ENCODE results near the gene CCDC33. TPM values are rescaled to one million over a fixed set of nuclear protein-coding genes. Genes with fewer than 3 reads are reported as not detected.

Gene CCDC33
- total RNA-seq, 4 donors from 2014 or later: 0.13 TPM; not detected in 3

DNA sequence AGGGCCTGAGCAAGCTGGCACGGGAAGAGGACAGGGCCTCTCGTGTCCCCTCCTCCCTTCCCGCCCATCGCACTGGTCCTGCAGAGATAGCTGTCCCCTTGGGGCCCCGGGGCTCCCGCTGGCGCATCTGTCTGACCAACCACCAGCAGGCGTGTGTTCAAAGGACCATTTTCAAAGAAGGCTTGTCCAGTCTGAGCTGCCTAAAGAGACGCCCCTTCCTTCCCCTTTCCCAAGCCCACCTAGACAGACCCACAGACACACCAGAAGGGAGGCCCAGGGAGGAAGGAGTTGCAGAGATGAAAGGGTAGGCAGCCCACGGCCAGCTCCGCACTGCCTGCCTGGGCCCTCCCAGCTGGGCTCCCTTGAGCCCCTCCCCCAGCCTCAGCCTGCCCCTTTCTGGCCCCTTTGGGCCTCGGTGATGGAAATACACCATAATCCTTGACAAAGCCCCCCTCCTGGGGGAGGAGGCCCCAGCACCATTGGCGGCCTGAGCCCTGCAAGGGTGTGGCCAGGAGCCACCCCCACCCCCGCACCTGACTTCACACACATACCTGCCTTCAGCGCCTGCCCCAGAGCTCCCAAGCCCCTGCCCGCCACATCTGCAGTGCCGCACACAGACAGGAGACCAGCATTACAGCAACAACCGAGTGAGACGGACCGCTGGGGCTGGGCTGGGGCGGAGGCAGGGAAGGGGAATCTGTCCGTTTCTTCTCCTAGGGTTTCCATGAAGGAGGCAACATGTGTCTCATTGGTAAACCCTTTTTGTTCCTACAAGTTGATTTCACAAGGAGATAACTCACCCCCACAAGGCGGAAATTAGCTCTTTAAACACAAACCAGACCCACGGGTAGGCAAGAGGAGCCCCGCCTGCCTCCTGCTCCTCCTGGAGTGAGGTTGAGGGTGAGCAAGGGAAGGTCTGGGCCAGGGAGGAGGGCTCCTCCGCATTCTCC lies 33.4 kb upstream of the CCDC33 start, which contains the start of gene STRA6:
Gene STRA6, minus strand, starts transcription at position 336 of the 950 bp plus-strand sequence. CDS start 520 bp downstream, outside the sequence.
- 67 to 72% methylated on average over 22 to 24 of the region's 26 CpGs for WGBS, 2 donors

DNA sequence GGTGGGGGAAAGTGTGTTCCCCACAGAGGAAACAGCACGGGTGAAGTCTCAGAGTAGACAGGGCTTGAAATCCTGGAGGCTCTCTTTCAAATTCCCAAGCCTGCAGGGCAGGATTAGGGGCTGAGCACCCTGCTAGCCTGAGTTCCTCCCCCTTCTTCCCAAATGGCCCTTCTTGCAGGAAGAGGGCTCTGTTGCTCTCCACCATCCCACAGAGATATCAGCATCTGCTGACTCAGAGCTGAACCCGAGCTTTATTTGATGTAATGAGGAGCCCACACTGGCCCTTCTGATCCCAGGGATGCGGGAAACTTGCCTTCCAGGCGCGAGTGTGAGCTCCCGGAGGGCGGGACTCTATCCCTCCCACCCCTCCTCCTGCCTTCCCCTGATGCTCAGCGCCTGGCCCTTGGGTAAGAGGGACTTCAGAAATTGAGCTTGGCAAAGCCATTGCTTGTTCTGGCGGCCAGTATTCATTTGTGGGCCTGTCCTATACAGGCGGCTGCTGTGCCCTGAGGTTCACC lies 32.2 kb upstream of the CCDC33 start:
- no peak overlapping the region for H3K27ac ChIP-seq

More for the DNA sequence above, 33.4 kb upstream of the CCDC33 start, which contains the start of gene STRA6:
- TF ChIP-seq, protein P1, sequence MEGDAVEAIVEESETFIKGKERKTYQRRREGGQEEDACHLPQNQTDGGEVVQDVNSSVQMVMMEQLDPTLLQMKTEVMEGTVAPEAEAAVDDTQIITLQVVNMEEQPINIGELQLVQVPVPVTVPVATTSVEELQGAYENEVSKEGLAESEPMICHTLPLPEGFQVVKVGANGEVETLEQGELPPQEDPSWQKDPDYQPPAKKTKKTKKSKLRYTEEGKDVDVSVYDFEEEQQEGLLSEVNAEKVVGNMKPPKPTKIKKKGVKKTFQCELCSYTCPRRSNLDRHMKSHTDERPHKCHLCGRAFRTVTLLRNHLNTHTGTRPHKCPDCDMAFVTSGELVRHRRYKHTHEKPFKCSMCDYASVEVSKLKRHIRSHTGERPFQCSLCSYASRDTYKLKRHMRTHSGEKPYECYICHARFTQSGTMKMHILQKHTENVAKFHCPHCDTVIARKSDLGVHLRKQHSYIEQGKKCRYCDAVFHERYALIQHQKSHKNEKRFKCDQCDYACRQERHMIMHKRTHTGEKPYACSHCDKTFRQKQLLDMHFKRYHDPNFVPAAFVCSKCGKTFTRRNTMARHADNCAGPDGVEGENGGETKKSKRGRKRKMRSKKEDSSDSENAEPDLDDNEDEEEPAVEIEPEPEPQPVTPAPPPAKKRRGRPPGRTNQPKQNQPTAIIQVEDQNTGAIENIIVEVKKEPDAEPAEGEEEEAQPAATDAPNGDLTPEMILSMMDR (IDR thresholded peaks at IDR 0.05): no peak
- TF ChIP-seq POLR2A (IDR thresholded peaks at IDR 0.05): no peak
- intact Hi-C loops (cut with DNase I): no loop called here
- no peaks in the 10 kb centered on the region for H3K36me3 ChIP-seq
- no peak within 1 kb of the TSS for H3K27ac ChIP-seq
- H3K4me1 ChIP-seq: peaks cover 23 to 73% of the 10 kb centered on the region in 2 donors
- no peak for DNase-seq
- no peaks in the 10 kb centered on the region for H3K9me3 ChIP-seq
- no peaks in the 10 kb centered on the region for H3K27me3 ChIP-seq
- no peak within 1 kb of the TSS for H3K4me3 ChIP-seq (replicated peaks in 1 of 3)

GRCh38 chr15:74205582-74205947 lies 30.6 kb upstream of the CCDC33 start:
- 90% methylated on average over 3 of the region's 4 CpGs; no CpG with 5 or more reads in 1 of the 2 donors for WGBS, 2 donors
- intact Hi-C loops (cut with DNase I): no loop called here

More for the DNA sequence above, 32.2 kb upstream of the CCDC33 start:
- Histone ChIP-seq H3K36me3 (no peaks in the 10 kb centered on the region), H3K4me1 (peaks cover 23 to 73% of the 10 kb centered on the region in 2 donors), H3K27me3 (no peaks in the 10 kb centered on the region), H3K9me3 (no peaks in the 10 kb centered on the region), H3K4me3 (replicated peaks in 1 of 3) (no peak overlapping the region)
- peak in 1 of 2 donors; percentile 11 for DNase-seq
- no peak for TF ChIP-seq POLR2A (IDR thresholded peaks at IDR 0.05)
- TF ChIP-seq, protein P1 (IDR thresholded peaks at IDR 0.05): no peak
- WGBS, 2 donors: 69 to 74% methylated on average over 1 to 10 of the region's 10 CpGs
- intact Hi-C loops (cut with DNase I): no loop called here

DNA sequence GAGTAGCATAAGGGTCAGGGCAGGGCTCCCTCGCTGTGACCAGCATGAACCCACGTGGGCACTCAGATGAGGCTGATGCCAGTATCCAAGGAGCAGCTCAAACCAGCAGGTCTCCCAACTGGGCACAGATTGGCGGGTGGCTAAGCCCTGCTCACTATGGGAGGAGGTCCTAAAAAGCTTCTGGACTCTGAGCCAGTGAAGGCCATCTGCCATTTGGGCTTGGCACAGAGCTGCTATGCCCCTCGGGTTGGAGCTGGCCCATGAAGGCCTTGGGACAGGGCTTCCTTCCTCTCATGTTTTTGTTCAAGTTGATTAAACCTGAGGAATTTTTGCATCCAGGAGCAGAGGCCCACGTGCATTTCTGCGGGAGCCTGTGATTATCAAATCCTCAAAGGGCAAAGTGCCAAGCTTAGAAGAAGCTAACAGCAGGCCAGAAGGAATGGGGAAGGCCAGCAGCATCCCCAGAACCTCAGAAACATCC lies 29.3 kb upstream of the CCDC33 start:
- peak overlapping the region; percentile 75 to 84 (median 79) for H3K27ac ChIP-seq
- intact Hi-C loops (cut with DNase I): no loop called here

More at GRCh38 chr15:74205582-74205947, 30.6 kb upstream of the CCDC33 start:
- Histone ChIP-seq H3K27ac (peak overlapping the region; percentile 75 to 84 (median 79)), H3K4me3 (replicated peaks in 1 of 3) (no peak overlapping the region), H3K9me3 (no peaks in the 10 kb centered on the region), H3K36me3 (no peaks in the 10 kb centered on the region), H3K27me3 (no peaks in the 10 kb centered on the region), H3K4me1 (peaks cover 23 to 57% of the 10 kb centered on the region in 2 donors)
- TF ChIP-seq POLR2A (IDR thresholded peaks at IDR 0.05): no peak
- TF ChIP-seq, protein P1 (IDR thresholded peaks at IDR 0.05): no peak
- no peak for DNase-seq

More for the DNA sequence above, 29.3 kb upstream of the CCDC33 start:
- Histone ChIP-seq H3K27me3 (no peaks in the 10 kb centered on the region), H3K36me3 (no peaks in the 10 kb centered on the region), H3K4me3 (replicated peaks in 1 of 3) (no peak overlapping the region), H3K9me3 (no peaks in the 10 kb centered on the region), H3K4me1 (peaks cover 19 to 44% of the 10 kb centered on the region in 2 donors)
- no peak for TF ChIP-seq POLR2A (IDR thresholded peaks at IDR 0.05)
- TF ChIP-seq, protein P1 (IDR thresholded peaks at IDR 0.05): no peak
- WGBS, 2 donors: 19 to 22% methylated on average over 4 to 6 of the region's 6 CpGs
- DNase-seq: peak; percentile 85 to 87
